Effector memory CD8-positive, alpha-beta T cell (primary cell): ENCODE results near the gene TPRG1L.

ENCODE experiments used
- ATAC-seq: fragments of 150-1000 bp; cut with Tn5 transposase; replicated peaks from 2 replicates; pipeline ENCODE4 v1.10.0; 2021; ENCODE audit warnings: mild to moderate bottlenecking, moderate library complexity
- DNase-seq, 3 experiments: peaks; one replicate each; pipeline ENCODE4 v3.0.0; 2021
- H3K27ac Mint-ChIP-seq, 2 donors: one replicate each; pipeline ENCODE4 v1.8.0; 2022; ENCODE audit warnings: mild to moderate bottlenecking in 2 of 2, mixed read lengths in 2 of 2, moderate library complexity in 2 of 2
- H3K27me3 Mint-ChIP-seq, 2 donors: one replicate each; pipeline ENCODE4 v1.8.0; 2022; ENCODE audit warnings: mixed read lengths in 2 of 2
- H3K36me3 Mint-ChIP-seq: one replicate; pipeline ENCODE4 v1.8.0; 2022; ENCODE audit warnings: mild to moderate bottlenecking, moderate library complexity, mixed read lengths; ENCODE audit not compliant: insufficient read depth
- H3K4me1 Mint-ChIP-seq, 2 donors: one replicate each; pipeline ENCODE4 v1.8.0; 2022; ENCODE audit warnings: low read depth in 2 of 2, mixed read lengths in 2 of 2
- H3K4me3 Mint-ChIP-seq, 2 donors: one replicate each; pipeline ENCODE4 v1.8.0; 2022; ENCODE audit warnings: mild to moderate bottlenecking in 2 of 2, mixed read lengths in 2 of 2, moderate library complexity in 2 of 2
- H3K9me3 Mint-ChIP-seq, 2 donors: one replicate each; pipeline ENCODE4 v1.8.0; 2022; ENCODE audit warnings: mixed read lengths in 2 of 2

The TPRG1L gene

DNA sequence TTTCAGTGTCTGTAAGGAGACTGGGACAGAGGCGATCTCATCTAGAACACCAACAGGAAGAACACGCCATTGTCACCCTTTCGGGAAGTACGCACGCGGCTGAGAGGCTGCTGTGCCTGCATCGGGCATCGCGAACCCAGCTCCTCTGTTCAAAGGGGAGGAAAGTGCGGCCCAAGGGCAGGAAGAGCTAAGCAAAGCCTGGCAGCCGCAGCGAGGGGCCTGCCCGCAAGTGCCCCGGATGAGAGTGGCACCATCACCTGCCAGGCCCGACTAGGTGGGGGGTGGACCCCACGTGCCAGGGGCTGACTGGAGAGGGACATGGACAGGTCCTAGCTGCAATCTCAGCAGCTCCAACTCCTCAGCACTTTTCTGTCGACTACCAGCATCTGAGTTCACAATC lies 7.5 kb downstream of the TPRG1L start:
- DNase-seq (no peak), ATAC-seq (no peak)
- Mint-ChIP-seq H3K4me1 (peaks cover 3 to 4% of the 10 kb centered on the region in 2 donors), H3K4me3 (no peak overlapping the region), H3K27ac (no peak overlapping the region), H3K9me3 (no peaks in the 10 kb centered on the region), H3K36me3 (peaks cover 66% of the 10 kb centered on the region), H3K27me3 (no peaks in the 10 kb centered on the region)

GRCh38 chr1:3632716-3633343 lies 8.0 kb downstream of the TPRG1L start:
- Mint-ChIP-seq H3K4me3 (no peak overlapping the region), H3K4me1 (peaks cover 3 to 4% of the 10 kb centered on the region in 2 donors), H3K9me3 (no peaks in the 10 kb centered on the region), H3K36me3 (peaks cover 65% of the 10 kb centered on the region), H3K27ac (no peak overlapping the region), H3K27me3 (no peaks in the 10 kb centered on the region)
- ATAC-seq (no peak), DNase-seq (no peak)

GRCh38 chr1:3633344-3634058 lies 8.7 kb downstream of the TPRG1L start:
- Mint-ChIP-seq H3K27me3 (no peaks in the 10 kb centered on the region), H3K27ac (peak overlapping the region in 1 of 2 donors; percentile 59), H3K4me1 (peaks cover 3 to 4% of the 10 kb centered on the region in 2 donors), H3K36me3 (peaks cover 67% of the 10 kb centered on the region), H3K9me3 (no peaks in the 10 kb centered on the region), H3K4me3 (no peak overlapping the region)
- DNase-seq (no peak), ATAC-seq (no peak)

DNA sequence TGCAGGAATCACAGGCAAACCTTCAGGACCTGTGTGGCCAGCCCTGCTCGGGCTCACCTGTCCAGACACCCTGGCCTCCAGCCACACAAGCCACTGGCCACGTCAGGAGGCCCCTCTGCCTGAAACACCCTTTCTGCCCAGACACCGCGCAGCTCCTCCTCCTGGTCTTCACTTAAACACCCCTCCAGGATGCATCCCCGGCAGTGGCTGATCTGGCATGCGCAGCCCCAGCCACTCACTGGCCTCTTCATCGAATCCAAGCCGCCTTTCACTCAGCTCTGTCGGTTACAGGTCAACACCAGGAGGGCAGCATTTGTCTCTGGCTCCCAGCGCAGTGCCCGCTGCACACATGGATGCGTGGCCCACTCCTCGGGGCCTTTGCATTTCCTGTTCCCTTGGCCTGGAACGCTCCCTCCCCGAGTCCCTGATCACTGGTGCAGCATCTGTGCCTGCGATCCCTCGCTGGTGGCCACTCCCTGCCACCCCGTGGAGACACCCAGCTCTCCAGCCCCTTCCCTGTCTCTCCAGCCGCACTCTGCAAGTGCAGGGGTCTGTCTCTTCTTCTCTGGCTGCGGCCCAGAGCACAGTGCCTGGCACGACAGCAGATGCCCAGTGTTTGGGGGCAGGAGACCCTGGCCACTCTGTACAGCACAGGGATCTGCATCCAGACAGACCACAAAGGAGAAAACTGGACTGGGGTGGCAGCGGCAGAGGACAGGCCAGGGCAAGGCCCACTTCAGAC lies 9.4 kb downstream of the TPRG1L start:
- Mint-ChIP-seq H3K9me3 (no peaks in the 10 kb centered on the region), H3K27ac (peak overlapping the region; percentile 25 to 59), H3K36me3 (peaks cover 70% of the 10 kb centered on the region), H3K4me3 (no peak overlapping the region), H3K27me3 (no peaks in the 10 kb centered on the region), H3K4me1 (peaks cover 3 to 4% of the 10 kb centered on the region in 2 donors)
- ATAC-seq (no peak), DNase-seq (no peak)

DNA sequence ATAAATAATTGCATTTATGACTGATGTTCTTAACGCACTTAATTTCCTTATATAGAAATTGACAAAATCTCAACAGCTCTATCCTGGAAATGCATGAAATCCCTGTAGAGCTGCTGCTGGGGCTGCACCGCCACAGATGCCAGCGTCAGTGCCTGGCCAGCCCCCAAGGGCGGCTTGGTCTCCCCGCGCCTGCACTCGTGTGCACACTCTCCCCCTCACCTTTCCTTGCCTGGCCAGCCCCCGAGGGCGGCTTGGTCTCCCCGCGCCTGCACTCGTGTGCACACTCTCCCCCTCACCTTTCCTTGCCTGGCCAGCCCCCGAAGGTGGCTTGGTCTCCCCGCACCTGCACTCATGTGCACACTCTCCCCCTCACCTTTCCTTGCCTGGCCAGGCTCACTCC lies 11.3 kb downstream of the TPRG1L start:
- H3K4me3 Mint-ChIP-seq = no peak overlapping the region
- DNase-seq (no peak), ATAC-seq (no peak)
- H3K27me3 Mint-ChIP-seq = no peaks in the 10 kb centered on the region
- H3K27ac Mint-ChIP-seq = peak overlapping the region in 1 of 2 donors; percentile 74
- peaks cover 60% of the 10 kb centered on the region for H3K36me3 Mint-ChIP-seq
- no peaks in the 10 kb centered on the region for H3K9me3 Mint-ChIP-seq
- H3K4me1 Mint-ChIP-seq = peaks cover 0 to 4% of the 10 kb centered on the region in 2 donors

- Mint-ChIP-seq H3K36me3 (peaks cover 60% of the 10 kb centered on the region), H3K9me3 (no peaks in the 10 kb centered on the region), H3K27ac (peak overlapping the region in 1 of 2 donors; percentile 74), H3K27me3 (no peaks in the 10 kb centered on the region), H3K4me1 (peaks cover 0 to 5% of the 10 kb centered on the region in 2 donors), H3K4me3 (no peak overlapping the region)
- DNase-seq (no peak), ATAC-seq (no peak)
Observed at GRCh38 chr1:3636531-3636930, 11.7 kb downstream of the TPRG1L start.

- ATAC-seq (no peak), DNase-seq (no peak)
- H3K4me1 Mint-ChIP-seq = peaks cover 0 to 9% of the 10 kb centered on the region in 2 donors
- H3K36me3 Mint-ChIP-seq = peaks cover 59% of the 10 kb centered on the region
- H3K4me3 Mint-ChIP-seq = no peak overlapping the region
- H3K9me3 Mint-ChIP-seq = no peaks in the 10 kb centered on the region
- H3K27me3 Mint-ChIP-seq = no peaks in the 10 kb centered on the region
- no peak overlapping the region for H3K27ac Mint-ChIP-seq
Observed at GRCh38 chr1:3638027-3638426, 13.2 kb downstream of the TPRG1L start.

DNA sequence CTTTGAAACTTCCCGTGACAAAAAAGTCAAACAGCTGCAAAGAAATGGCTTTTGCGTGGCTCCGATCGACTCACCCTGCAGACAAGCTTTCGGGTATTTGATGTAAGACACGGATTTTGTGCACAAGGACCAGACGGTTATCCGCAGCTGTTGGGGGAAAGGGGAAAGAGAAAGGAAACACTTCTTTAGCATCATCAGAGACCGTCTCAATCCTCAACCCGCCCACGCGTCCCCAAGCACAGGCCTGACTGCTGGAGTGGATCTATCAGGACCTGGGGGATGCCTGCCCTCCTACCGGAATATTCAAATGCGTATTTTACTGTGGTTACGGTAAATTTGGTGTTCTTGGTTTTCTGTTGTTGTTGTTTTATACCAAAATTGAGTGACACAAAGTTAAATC lies 13.9 kb downstream of the TPRG1L start:
- peaks cover 53% of the 10 kb centered on the region for H3K36me3 Mint-ChIP-seq
- H3K4me3 Mint-ChIP-seq = no peak overlapping the region
- no peak overlapping the region for H3K27ac Mint-ChIP-seq
- ATAC-seq (no peak), DNase-seq (no peak)
- no peaks in the 10 kb centered on the region for H3K9me3 Mint-ChIP-seq
- H3K4me1 Mint-ChIP-seq = peaks cover 0 to 9% of the 10 kb centered on the region in 2 donors
- H3K27me3 Mint-ChIP-seq = no peaks in the 10 kb centered on the region

- no peak overlapping the region for H3K4me3 Mint-ChIP-seq
- H3K4me1 Mint-ChIP-seq = peaks cover 0 to 9% of the 10 kb centered on the region in 2 donors
- no peaks in the 10 kb centered on the region for H3K27me3 Mint-ChIP-seq
- no peak for DNase-seq
- H3K27ac Mint-ChIP-seq = no peak overlapping the region
- ATAC-seq = no peak
- peaks cover 45% of the 10 kb centered on the region for H3K36me3 Mint-ChIP-seq
- no peaks in the 10 kb centered on the region for H3K9me3 Mint-ChIP-seq
Observed at GRCh38 chr1:3639397-3639911, 14.6 kb downstream of the TPRG1L start.

- Mint-ChIP-seq H3K27ac (no peak overlapping the region), H3K36me3 (peaks cover 41% of the 10 kb centered on the region)
Observed at GRCh38 chr1:3640121-3640837, 15.5 kb downstream of the TPRG1L start.

DNA sequence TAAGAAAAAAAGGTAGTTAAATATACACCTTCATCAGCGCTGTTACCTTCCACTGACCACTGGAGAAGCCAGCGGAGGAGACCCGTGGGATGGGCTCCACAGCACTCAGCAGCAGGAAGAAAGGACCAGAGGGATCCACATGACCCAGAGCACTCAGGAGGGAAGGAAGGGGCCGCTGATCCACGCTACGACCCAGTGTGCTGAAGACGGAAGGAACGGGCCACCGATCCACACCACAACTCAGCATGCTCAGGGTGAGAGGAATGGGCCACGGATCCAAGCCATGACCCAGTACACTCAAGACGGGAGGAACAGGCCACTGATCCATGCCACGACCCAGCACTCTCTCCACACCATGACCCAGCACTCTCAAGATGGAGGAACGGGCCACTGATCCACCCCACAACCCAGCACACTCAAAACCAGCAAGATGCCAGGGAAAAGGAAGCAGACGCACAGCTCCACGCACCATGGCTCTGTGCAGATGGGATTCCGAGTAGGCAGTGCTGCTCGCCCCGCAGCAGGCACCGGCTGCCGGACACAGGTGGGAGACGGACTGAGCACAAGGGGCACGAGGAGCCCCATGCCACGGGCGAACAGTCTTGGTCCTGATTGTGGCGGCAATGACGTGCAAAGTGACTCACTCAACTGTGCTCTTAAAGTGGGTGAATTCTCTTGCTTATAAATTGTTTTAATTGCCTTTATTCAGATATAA lies 16.4 kb downstream of the TPRG1L start:
- H3K9me3 Mint-ChIP-seq = no peaks in the 10 kb centered on the region
- no peak overlapping the region for H3K27ac Mint-ChIP-seq
- no peak for DNase-seq
- no peak for ATAC-seq
- H3K4me3 Mint-ChIP-seq = no peak overlapping the region
- H3K27me3 Mint-ChIP-seq = no peaks in the 10 kb centered on the region
- H3K36me3 Mint-ChIP-seq = peaks cover 38% of the 10 kb centered on the region
- peaks cover 0 to 9% of the 10 kb centered on the region in 2 donors for H3K4me1 Mint-ChIP-seq

More at GRCh38 chr1:3640121-3640837, 15.5 kb downstream of the TPRG1L start:
- Mint-ChIP-seq H3K9me3 (no peaks in the 10 kb centered on the region), H3K4me3 (no peak overlapping the region), H3K4me1 (peaks cover 0 to 9% of the 10 kb centered on the region in 2 donors), H3K27me3 (no peaks in the 10 kb centered on the region)
- ATAC-seq (no peak), DNase-seq (no peak)

- Mint-ChIP-seq H3K36me3 (peaks cover 35% of the 10 kb centered on the region), H3K9me3 (no peaks in the 10 kb centered on the region), H3K27me3 (no peaks in the 10 kb centered on the region), H3K27ac (no peak overlapping the region), H3K4me3 (no peak overlapping the region), H3K4me1 (peaks cover 0 to 8% of the 10 kb centered on the region in 2 donors)
- ATAC-seq (no peak), DNase-seq (no peak)
Observed at GRCh38 chr1:3641816-3642215, 17.0 kb downstream of the TPRG1L start.
